ENCODE results near the gene FOCAD.

GRCh38 chr9:20742833-20743232 lies 58.8 kb downstream of the FOCAD start:
- no peak for TF ChIP-seq CTCF (conservative IDR thresholded peaks at IDR 0.05; ENCODE audit: low read length)
- no peak for TF ChIP-seq EZH2phosphoT487 (IDR thresholded peaks at IDR 0.05; ENCODE audit: borderline replicate concordance, low read depth, low read length)
